GM18499 (cell line): Measurements from ENCODE around the gene GSG1L.

ENCODE experiments used
- ATAC-seq: cut with Tn5 transposase; IDR thresholded peaks from one replicate; pipeline ENCODE4 v1.9.1; 2021; ENCODE audit warnings: moderate number of reproducible peaks; ENCODE audit not compliant: insufficient read depth, unreplicated experiment

The GSG1L gene

GRCh38 chr16:27768651-27769272, 294.8 kb downstream of the GSG1L start:
- ATAC-seq, result no peak

DNA sequence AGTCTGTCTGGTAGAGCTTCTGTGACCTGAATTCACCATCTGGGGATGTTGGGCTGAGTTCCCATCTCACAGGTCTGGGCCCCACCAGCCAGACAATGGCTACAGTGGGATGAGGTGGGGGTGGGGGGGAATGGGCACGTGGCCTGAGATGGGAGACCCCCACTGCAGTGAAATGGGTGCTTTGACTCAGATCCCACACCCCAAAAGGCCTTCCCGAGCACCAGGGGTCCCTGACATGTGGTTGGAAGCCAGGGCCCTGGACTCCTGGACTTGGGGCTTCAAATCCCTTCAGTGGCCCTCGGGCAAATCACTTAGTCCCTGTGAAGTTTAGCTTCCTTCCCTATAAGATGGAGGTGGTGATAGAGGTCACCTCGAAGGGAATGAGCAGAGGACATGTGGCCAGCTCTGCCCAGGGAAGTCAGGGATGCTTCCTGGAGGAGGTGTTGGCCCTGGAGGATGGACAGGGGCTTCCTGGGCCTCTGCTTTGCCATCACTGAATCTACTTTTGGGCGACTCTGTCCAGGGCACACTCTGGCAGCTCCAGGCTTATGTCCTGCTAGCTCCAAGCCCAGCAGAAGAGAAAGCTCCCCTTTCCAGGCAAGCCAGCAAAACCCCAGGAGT, 295.4 kb downstream of the GSG1L start:
- ATAC-seq, result no peak

DNA sequence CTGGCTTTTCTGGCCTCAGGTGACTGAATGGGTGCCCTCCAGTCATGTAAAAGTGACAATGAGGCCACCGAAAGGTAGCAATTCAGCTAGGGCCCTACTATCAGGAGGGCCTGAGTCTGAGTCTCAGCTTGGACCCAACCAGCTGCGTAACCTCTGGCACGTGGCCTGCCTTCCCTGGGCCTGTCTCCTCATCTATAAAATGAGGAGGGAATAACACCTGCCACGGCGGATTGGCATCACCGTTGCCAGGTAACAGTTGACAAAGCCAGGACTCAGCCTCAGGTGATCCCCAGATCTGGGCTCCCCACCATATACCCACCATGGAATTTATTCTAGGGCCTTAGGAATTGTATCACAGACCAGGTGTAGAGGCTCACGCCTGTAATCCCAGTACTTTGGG, 296.4 kb downstream of the GSG1L start:
- ATAC-seq, result no peak

DNA sequence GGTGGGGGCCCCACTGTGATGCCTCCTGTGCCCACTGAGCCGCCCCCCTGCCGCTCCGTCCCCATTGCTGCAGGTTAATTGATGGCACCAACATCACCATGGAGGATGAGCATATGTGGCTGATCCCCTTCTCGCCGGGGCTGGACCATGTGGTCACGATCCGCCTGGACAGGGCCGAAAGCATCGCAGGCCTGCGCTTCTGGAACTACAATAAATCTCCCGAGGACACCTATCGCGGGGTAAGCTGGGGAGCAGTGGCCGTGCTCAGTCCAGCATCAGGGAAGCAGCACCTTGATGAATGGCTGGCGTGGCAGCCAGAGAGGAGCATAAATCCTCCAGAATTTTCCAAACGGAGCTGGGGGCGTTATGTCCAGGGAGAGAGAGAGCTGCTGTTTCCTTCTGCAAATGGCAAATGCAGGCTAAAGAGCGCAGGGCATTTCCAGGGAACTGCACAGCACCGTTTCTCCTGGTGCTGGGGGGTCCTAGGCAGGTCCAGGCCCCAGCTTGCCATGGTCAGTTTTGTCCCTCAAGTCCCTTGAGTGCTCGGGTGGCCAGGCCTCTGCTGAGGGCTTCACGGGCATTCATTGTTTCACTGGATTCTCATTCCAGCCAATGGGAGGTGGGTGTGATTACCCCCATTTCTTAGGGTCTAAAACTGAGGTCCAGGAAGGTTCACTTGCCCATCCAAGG, 297.1 kb downstream of the GSG1L start:
- ATAC-seq, result no peak

DNA sequence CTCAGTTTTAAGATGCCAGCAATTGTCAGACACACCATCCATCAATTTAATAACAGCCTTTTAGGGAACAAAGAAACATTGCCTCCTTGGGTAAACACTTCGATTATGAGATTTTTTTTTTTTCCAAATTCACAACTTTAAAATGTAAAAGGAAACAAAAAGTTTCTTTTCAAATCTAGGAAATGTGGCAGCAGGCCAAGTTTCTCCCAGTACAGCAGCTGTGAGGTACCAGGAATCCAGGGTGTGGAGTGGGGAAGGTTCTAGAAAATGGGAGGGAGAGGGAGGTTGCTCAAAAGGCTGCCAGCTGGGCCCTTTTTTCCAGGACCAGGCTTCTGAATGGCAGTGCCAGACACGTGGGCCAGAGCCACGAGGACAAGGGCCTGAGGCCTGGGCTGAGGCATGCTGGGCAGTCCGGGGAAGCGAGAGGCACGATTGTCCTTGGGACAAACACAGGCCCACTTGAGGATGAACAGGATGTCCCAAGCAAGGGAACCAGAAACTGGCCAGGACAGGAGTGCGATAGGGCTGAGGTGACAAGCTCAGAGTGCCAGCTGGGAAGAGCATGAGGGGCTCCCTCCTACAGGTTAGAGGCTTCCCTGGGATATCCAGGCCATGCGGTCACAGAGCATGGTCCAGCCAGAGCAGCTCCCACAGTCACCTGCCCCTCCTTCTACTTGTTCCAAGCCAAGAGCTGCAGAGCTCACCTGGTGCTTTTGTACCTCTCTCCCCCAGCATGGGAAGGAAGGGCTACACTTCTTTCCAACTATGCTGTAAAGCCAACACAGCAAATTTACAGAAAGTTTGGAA, 298.4 kb downstream of the GSG1L start:
- ATAC-seq, result no peak

DNA sequence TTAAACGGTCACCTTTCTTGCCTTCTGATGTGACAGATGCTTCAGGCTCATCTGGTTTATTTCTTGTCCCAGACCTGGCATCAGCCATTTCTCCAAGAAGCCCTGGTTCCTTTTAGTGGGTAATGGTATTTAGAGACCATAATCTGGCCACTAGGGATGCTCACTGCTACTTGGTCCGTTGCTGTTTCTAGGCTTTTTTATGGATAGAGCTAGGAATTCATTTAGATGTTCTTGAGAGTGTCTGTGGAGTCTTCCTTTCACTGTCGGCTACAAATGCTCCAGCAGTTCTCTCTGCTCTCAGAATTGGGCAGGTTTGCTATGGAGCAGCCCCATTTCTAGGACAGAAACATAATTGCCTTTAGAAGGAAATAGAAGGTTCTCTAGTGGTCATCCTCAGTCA, 299.1 kb downstream of the GSG1L start:
- no peak for ATAC-seq

DNA sequence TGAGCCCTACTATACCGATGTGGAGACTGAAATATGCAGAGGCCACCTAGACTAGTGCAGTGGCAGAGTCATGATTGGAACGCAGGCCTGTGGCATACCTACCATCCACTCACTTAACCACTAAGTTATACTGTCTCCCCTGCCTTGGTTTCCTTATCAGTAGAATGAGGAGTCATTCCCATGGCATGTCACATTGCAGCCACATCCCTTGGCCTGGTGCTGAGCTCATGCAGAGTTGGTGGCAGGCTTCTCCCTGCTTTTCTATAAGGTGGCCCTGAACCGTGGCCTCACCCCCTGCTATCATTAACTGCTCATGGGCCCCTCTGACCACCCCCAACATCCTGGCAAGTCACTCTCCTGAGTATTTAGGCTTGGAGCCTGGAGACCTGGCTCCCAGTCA, 301.1 kb downstream of the GSG1L start:
- ATAC-seq, result no peak

GRCh38 chr16:27761816-27762215, 301.7 kb downstream of the GSG1L start:
- ATAC-seq, result no peak

DNA sequence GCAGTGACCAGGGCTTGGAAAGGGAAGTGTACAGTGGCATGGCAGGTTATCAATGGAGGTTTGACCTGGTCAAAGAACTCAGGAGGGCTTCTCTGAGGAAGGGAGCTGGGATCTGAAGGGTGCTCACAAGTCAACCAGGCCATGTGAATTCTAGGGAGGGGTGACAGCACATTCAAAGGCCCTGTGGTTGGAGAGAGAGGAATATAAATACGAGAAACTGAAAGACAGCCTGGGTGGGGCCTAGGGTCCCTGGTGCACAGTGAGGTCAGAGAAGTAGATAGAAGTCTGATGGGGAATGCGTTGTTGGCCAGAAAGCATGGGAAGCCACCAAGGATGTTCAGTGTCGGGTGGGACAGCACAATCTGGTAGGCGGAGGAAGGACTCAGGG, 302.7 kb downstream of the GSG1L start:
- no peak for ATAC-seq

DNA sequence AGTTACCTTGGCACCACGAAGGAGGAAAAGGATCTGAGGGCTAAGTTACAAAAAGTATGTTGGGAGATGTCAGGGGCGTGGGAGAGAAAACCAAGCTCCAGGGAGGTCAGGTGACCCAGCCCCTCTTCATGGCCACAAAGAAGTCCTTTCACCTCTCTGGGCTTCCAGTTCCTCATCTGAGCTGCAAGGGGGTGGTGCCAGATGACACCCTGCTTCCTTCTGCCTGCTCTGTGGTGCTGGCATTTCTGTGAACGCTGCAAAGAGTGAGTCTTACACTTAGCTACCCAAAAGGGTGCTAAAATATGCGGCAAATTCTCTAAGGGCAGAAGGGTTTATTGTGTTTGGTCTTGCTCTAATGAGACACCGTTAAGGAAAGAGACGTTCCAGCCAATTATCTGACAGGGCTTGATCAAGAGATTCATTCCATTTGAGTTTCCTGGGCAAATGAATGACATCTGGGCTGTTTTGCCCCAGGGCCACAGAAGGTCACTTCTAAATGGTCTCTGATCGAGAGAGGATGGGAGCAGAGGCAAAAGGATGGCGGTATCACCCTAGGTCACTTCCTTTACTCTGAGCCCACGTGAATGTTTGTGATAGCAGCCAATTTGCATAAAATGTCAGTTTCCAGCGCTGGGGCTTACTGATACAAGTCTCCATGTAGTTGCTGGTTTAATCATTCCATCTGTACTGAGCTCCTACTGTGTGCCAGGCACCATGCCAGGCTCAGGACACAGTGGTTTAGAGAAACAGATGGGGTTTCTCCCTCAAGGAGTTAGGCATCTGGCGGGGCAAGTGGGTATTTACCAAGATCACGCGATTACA, 303.3 kb downstream of the GSG1L start:
- ATAC-seq, result no peak

DNA sequence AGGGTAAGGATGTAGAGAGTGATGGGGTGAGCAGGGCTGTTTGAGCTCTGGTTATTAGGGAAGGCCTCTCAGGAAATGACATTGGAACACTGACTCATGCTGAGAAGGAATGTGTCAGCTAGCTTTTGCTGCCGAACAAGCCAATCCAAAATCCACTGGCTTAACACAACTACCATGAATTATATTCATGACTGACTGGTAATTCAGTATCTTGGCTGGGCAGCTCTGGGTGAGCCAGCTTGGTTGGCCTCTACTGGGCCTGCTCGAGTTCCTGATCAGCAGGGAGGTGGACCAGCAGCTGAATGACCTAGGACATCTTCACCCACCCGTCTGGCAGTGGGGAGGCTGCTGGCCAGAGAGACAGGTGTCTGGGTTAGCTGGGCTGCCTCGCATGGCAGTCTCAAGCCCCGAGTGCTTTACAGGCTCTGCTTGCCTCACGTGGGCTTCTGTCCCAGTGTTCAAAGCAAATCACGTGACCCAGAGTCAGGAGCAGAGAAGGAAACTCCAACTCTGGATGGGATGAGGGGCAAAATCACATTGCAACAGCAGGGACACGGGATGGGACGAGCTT, 304.1 kb downstream of the GSG1L start:
- no peak for ATAC-seq

DNA sequence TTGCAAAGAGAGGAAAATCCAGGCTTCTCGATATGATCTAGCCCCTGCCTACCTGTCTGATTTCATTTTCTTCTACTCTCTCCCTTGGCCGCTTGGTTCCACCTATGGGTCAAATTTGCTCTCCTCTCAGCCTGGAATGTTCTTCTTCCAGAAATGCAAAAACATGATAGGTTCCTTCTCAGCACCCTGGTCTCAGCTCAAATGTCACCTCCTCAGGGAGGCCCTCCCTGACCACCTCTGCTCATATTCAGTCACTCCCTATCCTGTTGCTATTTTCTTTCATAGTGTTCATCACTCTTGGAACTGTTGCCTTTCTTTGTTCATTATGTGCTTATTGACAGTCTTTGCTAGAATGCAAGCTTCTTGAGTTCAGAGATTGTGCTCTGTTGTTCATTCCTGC, 305.0 kb downstream of the GSG1L start:
- no peak for ATAC-seq

GRCh38 chr16:27756206-27756970, 307.1 kb downstream of the GSG1L start:
- no peak for ATAC-seq

- ATAC-seq, result no peak
Observed at GRCh38 chr16:27754788-27755690, 308.5 kb downstream of the GSG1L start.

DNA sequence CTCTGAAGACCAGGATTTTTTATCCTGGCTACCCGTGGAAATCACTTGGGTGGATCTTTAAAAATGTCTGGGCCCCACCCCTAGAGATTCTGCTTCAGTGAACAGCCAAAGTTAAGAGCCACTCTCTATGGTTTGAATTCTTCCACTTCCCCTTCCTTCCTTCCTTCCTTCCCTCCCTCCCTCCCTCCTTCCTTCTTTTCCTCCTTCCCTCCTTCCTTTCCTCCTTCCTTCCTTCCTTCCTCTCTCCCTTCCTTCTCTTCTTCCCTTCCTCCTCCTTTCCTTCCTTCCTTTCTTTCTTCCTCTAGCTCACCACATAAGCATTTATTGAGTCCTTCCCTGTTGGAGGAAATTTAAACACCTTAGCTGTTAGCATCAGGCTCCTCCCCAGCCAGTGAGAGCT, 310.0 kb downstream of the GSG1L start:
- ATAC-seq, result no peak

- no peak for ATAC-seq
Observed at GRCh38 chr16:27752241-27752640, 311.3 kb downstream of the GSG1L start.

GRCh38 chr16:27751676-27752075, 311.8 kb downstream of the GSG1L start:
- ATAC-seq, result no peak

DNA sequence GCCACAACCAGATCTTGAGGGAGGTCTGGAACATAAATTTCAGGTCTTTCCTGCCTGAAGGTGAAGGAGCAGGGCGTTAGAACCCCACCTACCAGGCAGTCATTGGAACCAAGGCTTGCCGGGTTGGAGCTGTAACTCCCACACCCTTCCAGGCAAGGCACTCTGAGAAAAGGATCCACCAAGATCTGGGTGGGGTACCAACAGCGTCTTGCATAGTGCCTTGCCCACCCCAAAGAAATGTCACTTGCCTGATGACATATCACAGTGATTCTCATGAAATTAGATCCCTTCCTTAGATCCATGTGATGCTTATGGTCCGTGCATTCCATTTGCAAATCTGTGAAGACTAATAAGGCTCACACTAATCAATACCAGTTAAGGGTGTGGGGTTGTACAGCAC, 312.3 kb downstream of the GSG1L start:
- no peak for ATAC-seq
